Common myeloid progenitor, CD34-positive (primary cell): ENCODE results near the gene TFEB.

Source experiments
- CTCF ChIA-PET: fragments of 350-600 bp; sonication (Branson Sonifier 250); formaldehyde crosslinking; loops from one replicate; lab custom pipeline; 2021; ENCODE audit warnings: antibody characterized with exemption; lab: Charles Lee
- POLR2A ChIA-PET: fragments of 350-600 bp; sonication (Branson Sonifier 250); formaldehyde crosslinking; loops from one replicate; lab custom pipeline; 2021; ENCODE audit warnings: antibody characterized with exemption; lab: Charles Lee
- DNase-seq, 3 donors: peaks; one replicate each; pipeline versions ENCODE4 v3.0.0 to v3.0.0-alpha.2; 2013
- H3K27ac ChIP-seq, 2 experiments: 1 replicate in 1 of 2; 2 replicates in 1 of 2; pipeline ENCODE4 v1.7.0; 2013; ENCODE audit warnings: inconsistent platforms in 2 of 2, low read length in 2 of 2, mild to moderate bottlenecking in 2 of 2, low read depth in 1 of 2, moderate library complexity in 1 of 2; ENCODE audit not compliant: severe bottlenecking in 2 of 2, insufficient read depth in 1 of 2, poor library complexity in 1 of 2
- H3K27me3 ChIP-seq, 5 experiments: replicated peaks in 2 of 5; 1 replicate in 3 of 5; 2 replicates in 2 of 5; pipeline versions ENCODE4 v1.6.1 to v1.7.0; 2013; ENCODE audit warnings: low read length in 4 of 5, mild to moderate bottlenecking in 2 of 5, moderate library complexity in 2 of 5, inconsistent platforms in 1 of 5; ENCODE audit not compliant: insufficient read depth in 5 of 5, control insufficient read depth in 4 of 5
- H3K36me3 ChIP-seq, 4 experiments: 1 replicate in 2 of 4; 2 replicates in 2 of 4; pipeline versions ENCODE4 v1.6.1 to v1.7.0; 2013; ENCODE audit warnings: low read length in 3 of 4, control low read depth in 1 of 4, mild to moderate bottlenecking in 1 of 4; ENCODE audit not compliant: control insufficient read depth in 4 of 4, insufficient read depth in 4 of 4
- H3K4me1 ChIP-seq, 4 experiments: 1 replicate in 3 of 4; 2 replicates in 1 of 4; pipeline versions ENCODE4 v1.6.1 to v1.7.1; 2013; ENCODE audit warnings: low read length in 3 of 4, mild to moderate bottlenecking in 3 of 4, control low read depth in 1 of 4, inconsistent platforms in 1 of 4, moderate library complexity in 1 of 4; ENCODE audit not compliant: control insufficient read depth in 4 of 4, insufficient read depth in 4 of 4; ENCODE audit errors: control extremely low read depth in 1 of 4
- H3K4me3 ChIP-seq, 7 experiments: 1 replicate in 4 of 7; 2 replicates in 3 of 7; pipeline versions ENCODE4 v1.5.1 to v1.7.0; 2013; ENCODE audit warnings: mild to moderate bottlenecking in 7 of 7, low read length in 6 of 7, moderate library complexity in 6 of 7, inconsistent platforms in 2 of 7, low read depth in 2 of 7, control low read depth in 1 of 7; ENCODE audit not compliant: insufficient read depth in 4 of 7, control insufficient read depth in 1 of 7; ENCODE audit errors: extremely low read depth in 1 of 7
- H3K9me3 ChIP-seq, 5 experiments: 1 replicate in 4 of 5; 2 replicates in 1 of 5; pipeline versions ENCODE4 v1.6.1 to v1.7.1; 2013; ENCODE audit warnings: low read length in 4 of 5, mild to moderate bottlenecking in 2 of 5, inconsistent platforms in 1 of 5, low read depth in 1 of 5, moderate library complexity in 1 of 5; ENCODE audit not compliant: control insufficient read depth in 4 of 5, insufficient read depth in 2 of 5; ENCODE audit errors: control extremely low read depth in 1 of 5
- WGBS: methylation state at CpG from one replicate; pipeline ENCODE4 v1.1.5; 2013; ENCODE audit not compliant: insufficient coverage; 5-methylcytosine and 5-hydroxymethylcytosine counted together

The TFEB gene

DNA sequence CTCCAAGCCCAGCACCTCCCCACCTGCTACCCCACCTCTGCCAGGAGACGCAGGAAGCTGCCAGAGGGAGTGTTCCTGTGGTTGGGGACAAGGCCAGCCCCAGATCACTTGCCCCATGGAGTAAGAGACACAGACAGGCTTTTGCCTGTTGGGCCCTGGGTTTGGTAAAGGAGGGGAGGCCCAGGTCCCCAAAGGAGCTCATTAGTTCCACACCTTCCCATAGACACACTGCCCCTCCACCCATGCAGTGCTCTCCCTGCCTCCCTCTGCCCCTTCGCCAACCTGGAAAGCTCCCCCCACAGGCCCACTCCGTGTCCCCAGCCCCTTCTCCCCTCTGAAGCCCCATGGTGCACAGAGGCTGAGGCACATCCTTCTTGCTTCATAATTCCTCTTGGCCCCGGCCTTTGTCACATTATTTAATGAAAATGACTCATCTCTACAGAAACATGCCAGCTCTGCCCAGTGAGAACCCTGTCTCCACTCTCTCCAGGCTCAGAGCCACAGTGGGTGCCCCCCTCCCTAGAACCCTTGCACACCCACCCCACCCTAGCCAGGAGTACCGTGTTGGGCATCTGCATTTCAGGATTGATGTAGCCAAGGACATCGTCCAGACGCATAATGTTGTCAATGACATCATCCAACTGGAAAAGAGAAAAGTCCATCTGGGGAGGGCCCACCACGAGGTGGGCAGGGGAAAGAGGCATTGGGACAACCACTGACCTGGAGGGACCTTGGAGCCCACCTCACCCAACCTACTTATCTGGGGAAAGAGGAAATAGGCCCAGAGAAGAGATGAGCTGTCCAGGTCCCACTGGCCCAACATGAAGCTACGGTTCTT lies 46.0 kb downstream of the TFEB start:
- 90% methylated on average over 6 of the region's 9 CpGs for WGBS
- H3K4me3 ChIP-seq, result no peak overlapping the region
- no peaks in the 10 kb centered on the region for H3K27me3 ChIP-seq
- H3K27ac ChIP-seq, result no peak overlapping the region
- H3K4me1 ChIP-seq, result peaks cover 0 to 15% (median 2%) of the 10 kb centered on the region in 4 experiments
- CTCF ChIA-PET, result interaction anchor here (0.6 to 7.2 kb wide), 8 partner anchors 16 to 321 kb away, joined by 3 to 84 read pairs (median 7); no protein-coding TSS in a partner anchor
- peaks cover 0 to 9% (median 0%) of the 10 kb centered on the region in 4 experiments for H3K36me3 ChIP-seq
- POLR2A ChIA-PET, result no interaction called here
- no peak for DNase-seq
- no peaks in the 10 kb centered on the region for H3K9me3 ChIP-seq

DNA sequence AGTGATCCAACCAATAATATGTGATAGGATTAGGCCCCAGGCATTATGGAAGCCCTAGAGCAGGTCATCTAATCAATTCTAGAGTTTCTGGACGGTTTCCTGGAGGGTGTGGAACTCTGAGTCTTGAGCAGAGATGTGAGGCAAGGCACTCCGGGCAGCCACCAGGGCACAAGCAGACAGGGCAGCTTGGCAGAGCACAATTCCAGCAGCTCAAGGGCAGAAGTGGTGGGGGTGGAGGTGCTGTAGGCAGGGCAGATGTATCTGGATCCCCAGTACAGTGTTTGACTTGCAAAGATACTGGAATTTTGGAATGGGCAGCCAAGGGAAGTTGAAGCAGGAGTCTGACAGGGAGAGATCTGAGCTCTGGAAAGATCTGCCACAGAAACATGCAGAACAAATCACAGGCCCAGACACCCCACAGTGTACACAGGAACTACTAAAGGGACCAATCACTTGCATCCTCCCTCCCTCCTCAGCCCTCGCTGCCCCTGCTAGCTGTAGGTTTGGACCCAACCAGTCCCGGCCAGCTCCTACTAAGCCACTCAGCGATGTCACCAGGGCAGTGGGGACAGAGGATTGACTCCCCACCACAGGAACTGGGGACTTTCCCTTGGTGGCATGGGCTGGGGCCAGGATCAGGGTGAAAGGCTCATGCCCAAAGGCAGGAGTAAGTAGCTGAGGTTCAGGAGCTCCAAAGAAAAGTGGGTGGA lies 47.0 kb downstream of the TFEB start:
- no peaks in the 10 kb centered on the region for H3K27me3 ChIP-seq
- WGBS, result 89% methylated on average over 5 of the region's 5 CpGs
- DNase-seq, result no peak
- peaks cover 0 to 9% (median 0%) of the 10 kb centered on the region in 4 experiments for H3K36me3 ChIP-seq
- CTCF ChIA-PET, result interaction anchor here (0.6 to 7.2 kb wide), 9 partner anchors 9 to 344 kb away, joined by 3 to 84 read pairs (median 6); no protein-coding TSS in a partner anchor
- H3K27ac ChIP-seq, result no peak overlapping the region
- H3K9me3 ChIP-seq, result no peaks in the 10 kb centered on the region
- peaks cover 0 to 17% (median 6%) of the 10 kb centered on the region in 4 experiments for H3K4me1 ChIP-seq
- POLR2A ChIA-PET, result no interaction called here
- no peak overlapping the region for H3K4me3 ChIP-seq

DNA sequence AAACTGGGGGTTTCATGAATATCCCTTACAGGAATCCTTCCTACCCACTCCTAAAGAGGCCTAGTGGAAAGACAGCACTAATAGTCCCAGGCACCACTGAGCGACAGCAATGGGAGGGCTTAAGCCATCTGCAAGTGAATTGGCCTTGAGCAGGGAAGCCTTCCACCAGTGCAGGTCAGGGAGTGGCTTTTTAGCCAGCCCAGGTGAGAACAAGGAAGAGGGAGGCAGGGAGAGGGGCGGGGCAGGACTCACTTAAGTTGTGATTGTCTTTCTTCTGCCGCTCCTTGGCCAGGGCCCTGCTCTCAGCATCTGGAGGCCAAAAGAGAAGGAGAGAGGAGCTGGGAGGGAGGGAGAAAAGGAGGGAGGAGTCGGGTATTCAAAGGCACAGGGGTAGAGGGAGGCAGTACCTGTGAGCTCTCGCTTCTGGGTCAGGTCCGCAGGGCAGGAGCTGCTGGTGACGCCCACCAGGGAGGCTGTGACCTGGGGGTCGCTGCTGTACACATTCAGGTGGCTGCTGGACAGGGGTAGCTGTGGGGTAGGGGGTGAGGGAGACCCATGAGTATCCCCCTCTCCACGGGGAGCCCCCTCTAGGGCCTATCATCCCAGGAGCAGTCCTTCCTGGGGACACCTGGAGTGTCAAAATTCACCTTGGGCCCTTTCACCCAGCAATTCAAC lies 47.8 kb downstream of the TFEB start:
- no peak for DNase-seq
- H3K27me3 ChIP-seq, result no peaks in the 10 kb centered on the region
- no peak overlapping the region for H3K4me3 ChIP-seq
- H3K27ac ChIP-seq, result no peak overlapping the region
- WGBS, result 79% methylated on average over 2 of the region's 9 CpGs
- ChIA-PET POLR2A (no interaction called here), CTCF (interaction anchor here (0.7 to 7.2 kb wide), 9 partner anchors 8 to 343 kb away, joined by 3 to 84 read pairs (median 6); no protein-coding TSS in a partner anchor)
- no peaks in the 10 kb centered on the region for H3K9me3 ChIP-seq
- H3K4me1 ChIP-seq, result peaks cover 0 to 22% (median 13%) of the 10 kb centered on the region in 4 experiments
- H3K36me3 ChIP-seq, result peaks cover 0 to 9% (median 0%) of the 10 kb centered on the region in 4 experiments

DNA sequence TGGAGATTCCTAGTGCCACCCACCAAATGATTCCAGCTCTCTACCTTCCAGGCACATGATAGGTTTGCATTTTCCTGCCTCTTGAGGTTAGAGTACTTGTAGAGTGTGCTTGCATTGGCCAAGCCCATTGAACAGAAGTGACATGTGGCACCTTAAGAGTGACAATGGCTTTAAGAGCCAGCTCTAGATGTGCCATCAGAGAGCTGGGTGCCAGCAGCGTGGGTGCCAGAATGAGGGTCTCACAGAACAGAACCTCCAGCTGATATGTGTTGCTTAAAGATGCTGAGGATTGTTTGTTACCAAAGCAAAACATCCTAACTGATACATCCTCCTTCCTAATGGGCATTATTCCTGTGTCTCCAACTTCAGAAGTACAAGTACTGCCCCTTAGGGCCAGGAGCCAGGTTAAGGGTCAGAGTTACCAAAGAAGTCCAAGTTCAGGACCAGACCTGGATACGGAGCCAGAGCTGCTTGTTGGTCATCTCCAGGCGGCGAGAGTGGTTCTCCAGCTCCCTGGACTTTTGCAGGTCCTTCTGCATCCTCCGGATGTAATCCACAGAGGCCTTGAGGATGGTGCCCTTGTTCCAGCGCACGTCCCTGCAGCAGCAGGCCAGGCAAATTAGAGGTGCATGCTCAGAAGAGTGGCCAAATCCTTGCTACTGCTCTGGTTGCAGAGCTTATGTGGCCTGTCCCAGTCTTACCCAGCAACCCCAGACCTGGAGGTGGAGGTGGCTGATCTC lies 49.6 kb downstream of the TFEB start:
- H3K4me3 ChIP-seq, result no peak overlapping the region
- ChIA-PET CTCF (interaction anchor here (0.6 to 7.2 kb wide), 14 partner anchors 10 to 318 kb away, joined by 3 to 84 read pairs (median 4); no protein-coding TSS in a partner anchor), POLR2A (no interaction called here)
- no peak for DNase-seq
- WGBS, result 100% methylated on average over 6 of the region's 7 CpGs
- H3K4me1 ChIP-seq, result peaks cover 0 to 27% (median 20%) of the 10 kb centered on the region in 4 experiments
- H3K27ac ChIP-seq, result no peak overlapping the region
- no peaks in the 10 kb centered on the region for H3K9me3 ChIP-seq
- H3K36me3 ChIP-seq, result peaks cover 0 to 9% (median 0%) of the 10 kb centered on the region in 4 experiments
- H3K27me3 ChIP-seq, result no peaks in the 10 kb centered on the region

DNA sequence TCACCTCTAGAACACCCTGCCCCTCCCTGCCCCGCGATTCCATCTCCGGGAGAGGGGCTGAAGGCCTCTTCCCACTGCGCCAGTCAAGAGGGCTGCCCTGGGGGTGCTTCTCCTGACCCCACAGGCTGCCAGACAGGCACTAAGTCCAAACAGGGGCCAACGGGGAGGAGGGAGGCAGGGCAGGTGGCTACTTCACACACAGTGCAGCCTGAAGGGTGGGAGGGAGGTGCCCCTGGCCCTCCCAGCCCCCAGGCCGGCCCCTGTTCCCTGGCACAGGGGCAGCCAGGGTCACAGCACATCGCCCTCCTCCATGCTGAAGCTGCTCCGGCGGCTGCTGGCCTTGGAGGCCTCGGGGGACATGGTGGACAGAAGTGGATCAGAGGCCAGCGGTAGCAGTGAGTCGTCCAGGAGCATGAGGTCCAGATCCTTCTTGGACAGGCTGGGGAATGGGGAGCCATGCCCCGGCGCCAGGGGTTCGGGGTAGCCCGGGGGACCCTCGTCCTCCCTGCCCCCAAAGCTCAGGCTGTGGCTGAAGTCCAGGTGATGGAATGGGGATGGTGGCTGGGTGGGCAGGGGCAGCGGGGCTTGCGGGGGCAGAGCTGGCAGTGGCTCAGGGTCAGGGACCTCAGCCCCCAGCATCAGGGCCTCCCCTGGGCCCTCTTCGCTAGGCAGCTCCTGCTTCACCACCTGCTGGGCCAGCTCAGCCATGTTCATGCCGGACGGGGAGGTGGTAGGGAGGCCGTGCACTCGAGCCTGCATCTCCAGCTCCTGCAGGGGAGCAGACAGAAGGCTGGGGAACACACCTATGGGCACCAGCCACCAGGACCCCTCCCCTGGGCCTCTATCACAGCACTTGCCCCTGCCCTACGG lies 50.9 kb downstream of the TFEB start:
- Histone ChIP-seq H3K36me3 (peaks cover 0 to 5% (median 0%) of the 10 kb centered on the region in 4 experiments), H3K4me1 (peaks cover 0 to 25% (median 20%) of the 10 kb centered on the region in 4 experiments), H3K4me3 (no peak overlapping the region), H3K9me3 (no peaks in the 10 kb centered on the region), H3K27ac (no peak overlapping the region), H3K27me3 (no peaks in the 10 kb centered on the region)
- over 99% methylated on average over 16 of the region's 25 CpGs for WGBS
- POLR2A ChIA-PET, result interaction anchor here (1.4 kb wide), 1 partner anchor 82 kb away, joined by 4 read pairs; no protein-coding TSS in a partner anchor
- DNase-seq, result no peak
- CTCF ChIA-PET, result interaction anchor here (0.7 to 7.2 kb wide), 33 partner anchors 7 to 319 kb away, joined by 3 to 84 read pairs (median 5); no protein-coding TSS in a partner anchor
